ENCODE data around the gene BTRC. TPM values are rescaled to one million over a fixed set of nuclear protein-coding genes. Genes with fewer than 3 reads are reported as not detected.
"Not testable (repeated sequence)": the region's sequence is repeated elsewhere in the genome, so short reads cannot be mapped to it uniquely, and the experiment has no call there.

Gene BTRC
- total and polyA plus RNA-seq, 7 donors = 2.4 to 32.6 (median 9.4) TPM

- no peak for DNase-seq
These were observed 22.0 kb upstream of the BTRC start for GRCh38 chr10:101331956-101332355.

GRCh38 chr10:101334259-101334658 lies 19.7 kb upstream of the BTRC start:
- H3K4me3 ChIP-seq; H3K4me1 ChIP-seq; H3K27ac ChIP-seq; intact Hi-C loops (cut with DNase I); DNase-seq; H3K9me3 ChIP-seq; H3K27me3 ChIP-seq; H3K36me3 ChIP-seq: not testable (repeated sequence)
- 89 to 90% methylated on average over 5 of the region's 5 CpGs for WGBS, 2 donors

More at GRCh38 chr10:101331956-101332355, 22.0 kb upstream of the BTRC start:
- intact Hi-C loops (cut with DNase I) = no loop called here
- Histone ChIP-seq H3K36me3 (no peaks in the 10 kb centered on the region), H3K27ac (no peak overlapping the region), H3K27me3 (no peaks in the 10 kb centered on the region), H3K4me3 (no peak overlapping the region), H3K9me3 (no peaks in the 10 kb centered on the region), H3K4me1 (no peaks in the 10 kb centered on the region)
- TF ChIP-seq POLR2A (IDR thresholded peaks at IDR 0.05) (no peak), POLR2AphosphoS5 (IDR thresholded peaks at IDR 0.05) (no peak), EP300 (IDR thresholded peaks at IDR 0.05) (no peak)
- TF ChIP-seq, protein P1, sequence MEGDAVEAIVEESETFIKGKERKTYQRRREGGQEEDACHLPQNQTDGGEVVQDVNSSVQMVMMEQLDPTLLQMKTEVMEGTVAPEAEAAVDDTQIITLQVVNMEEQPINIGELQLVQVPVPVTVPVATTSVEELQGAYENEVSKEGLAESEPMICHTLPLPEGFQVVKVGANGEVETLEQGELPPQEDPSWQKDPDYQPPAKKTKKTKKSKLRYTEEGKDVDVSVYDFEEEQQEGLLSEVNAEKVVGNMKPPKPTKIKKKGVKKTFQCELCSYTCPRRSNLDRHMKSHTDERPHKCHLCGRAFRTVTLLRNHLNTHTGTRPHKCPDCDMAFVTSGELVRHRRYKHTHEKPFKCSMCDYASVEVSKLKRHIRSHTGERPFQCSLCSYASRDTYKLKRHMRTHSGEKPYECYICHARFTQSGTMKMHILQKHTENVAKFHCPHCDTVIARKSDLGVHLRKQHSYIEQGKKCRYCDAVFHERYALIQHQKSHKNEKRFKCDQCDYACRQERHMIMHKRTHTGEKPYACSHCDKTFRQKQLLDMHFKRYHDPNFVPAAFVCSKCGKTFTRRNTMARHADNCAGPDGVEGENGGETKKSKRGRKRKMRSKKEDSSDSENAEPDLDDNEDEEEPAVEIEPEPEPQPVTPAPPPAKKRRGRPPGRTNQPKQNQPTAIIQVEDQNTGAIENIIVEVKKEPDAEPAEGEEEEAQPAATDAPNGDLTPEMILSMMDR (IDR thresholded peaks at IDR 0.05) = no peak
- WGBS, 2 donors = 72 to 86% methylated on average over 2 of the region's 2 CpGs

GRCh38 chr10:101336382-101336781 lies 17.6 kb upstream of the BTRC start:
- no peak overlapping the region for H3K27ac ChIP-seq
- no peaks in the 10 kb centered on the region for H3K27me3 ChIP-seq
- H3K9me3 ChIP-seq = no peaks in the 10 kb centered on the region
- DNase-seq = no peak
- H3K4me3 ChIP-seq = no peak overlapping the region
- intact Hi-C loops (cut with DNase I) = no loop called here
- no peaks in the 10 kb centered on the region for H3K4me1 ChIP-seq
- no peaks in the 10 kb centered on the region for H3K36me3 ChIP-seq
- TF ChIP-seq POLR2AphosphoS5 (IDR thresholded peaks at IDR 0.05) (no peak), POLR2A (IDR thresholded peaks at IDR 0.05) (no peak), EP300 (IDR thresholded peaks at IDR 0.05) (no peak)
- TF ChIP-seq, protein P1 (IDR thresholded peaks at IDR 0.05) = no peak

DNA sequence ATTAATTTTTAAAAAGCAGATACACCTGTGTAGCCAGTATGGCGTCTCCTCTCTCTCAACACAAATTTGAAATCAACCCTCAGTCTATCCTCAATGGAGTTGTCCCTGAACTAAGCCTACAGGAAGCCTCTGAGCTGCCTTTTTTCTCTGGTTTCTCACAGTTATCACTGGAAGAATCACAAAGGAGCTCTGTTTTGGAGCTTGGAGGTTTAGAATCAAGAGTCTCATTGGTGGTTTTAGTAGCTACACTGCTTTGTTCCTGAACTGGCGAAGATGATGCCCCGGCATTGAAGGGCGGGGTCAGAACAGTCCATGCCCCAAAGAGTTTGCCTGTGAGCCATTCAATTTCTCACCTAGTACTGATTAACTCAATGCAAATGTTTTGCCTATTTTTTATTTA lies 16.1 kb upstream of the BTRC start:
- TF ChIP-seq, protein P1 (IDR thresholded peaks at IDR 0.05) = no peak
- TF ChIP-seq POLR2A (IDR thresholded peaks at IDR 0.05) = no peak
- no peak for TF ChIP-seq EP300 (IDR thresholded peaks at IDR 0.05)
- Histone ChIP-seq H3K36me3 (no peaks in the 10 kb centered on the region), H3K4me3 (no peak overlapping the region), H3K4me1 (no peaks in the 10 kb centered on the region), H3K27me3 (no peaks in the 10 kb centered on the region), H3K9me3 (no peaks in the 10 kb centered on the region), H3K27ac (no peak overlapping the region)
- 90 to 95% methylated on average over 4 of the region's 4 CpGs for WGBS, 2 donors
- intact Hi-C loops (cut with DNase I) = no loop called here
- DNase-seq = no peak

- no peak for DNase-seq
- TF ChIP-seq POLR2A (IDR thresholded peaks at IDR 0.05) (no peak), POLR2AphosphoS5 (IDR thresholded peaks at IDR 0.05) (no peak), EP300 (IDR thresholded peaks at IDR 0.05) (no peak)
- TF ChIP-seq, protein P1 (IDR thresholded peaks at IDR 0.05) = no peak
- Histone ChIP-seq H3K4me1 (no peaks in the 10 kb centered on the region), H3K27ac (no peak overlapping the region), H3K9me3 (no peaks in the 10 kb centered on the region), H3K36me3 (no peaks in the 10 kb centered on the region), H3K27me3 (no peaks in the 10 kb centered on the region), H3K4me3 (no peak overlapping the region)
- intact Hi-C loops (cut with DNase I) = no loop called here
These were observed 12.5 kb upstream of the BTRC start for GRCh38 chr10:101341438-101341837.

Measured in sigmoid colon (tissue), 7 donors.